ENCODE measurements around the gene SLC37A1.
"Not testable (repeated sequence)": the region's sequence is repeated elsewhere in the genome, so short reads cannot be mapped to it uniquely, and the experiment has no call there.

The SLC37A1 gene

GRCh38 chr21:42613756-42614155, 100.1 kb downstream of the SLC37A1 start:
- Histone ChIP-seq H3K4me3 (ENCODE audit: low read length) (no peak overlapping the region), H3K4me1 (ENCODE audit: control insufficient read depth, insufficient read depth, low read length) (no peaks in the 10 kb centered on the region), H3K36me3 (ENCODE audit: insufficient read depth, low read length) (no peaks in the 10 kb centered on the region), H3K9ac (ENCODE audit: low read depth, low read length) (no peak overlapping the region), H3K27me3 (ENCODE audit: control insufficient read depth, insufficient read depth, low read length) (peaks cover 35% of the 10 kb centered on the region), H3K4me2 (ENCODE audit: low read length) (no peak overlapping the region), H3K9me3 (replicated peaks; ENCODE audit: low read length) (no peaks in the 10 kb centered on the region)

GRCh38 chr21:42614396-42614795, 100.7 kb downstream of the SLC37A1 start:
- Histone ChIP-seq H3K4me3 (ENCODE audit: low read length) (no peak overlapping the region), H3K4me2 (ENCODE audit: low read length) (no peak overlapping the region), H3K4me1 (ENCODE audit: control insufficient read depth, insufficient read depth, low read length) (no peaks in the 10 kb centered on the region), H3K36me3 (ENCODE audit: insufficient read depth, low read length) (no peaks in the 10 kb centered on the region), H3K9me3 (replicated peaks; ENCODE audit: low read length) (no peaks in the 10 kb centered on the region), H3K9ac (ENCODE audit: low read depth, low read length) (no peak overlapping the region), H3K27me3 (ENCODE audit: control insufficient read depth, insufficient read depth, low read length) (peaks cover 42% of the 10 kb centered on the region)

GRCh38 chr21:42614811-42615351, 101.2 kb downstream of the SLC37A1 start:
- no peak overlapping the region for H3K9ac ChIP-seq (ENCODE audit: low read depth, low read length)
- no peaks in the 10 kb centered on the region for H3K9me3 ChIP-seq (replicated peaks; ENCODE audit: low read length)
- H3K4me1 ChIP-seq (ENCODE audit: control insufficient read depth, insufficient read depth, low read length) = no peaks in the 10 kb centered on the region
- H3K4me2 ChIP-seq (ENCODE audit: low read length) = no peak overlapping the region
- H3K4me3 ChIP-seq (ENCODE audit: low read length) = no peak overlapping the region
- no peaks in the 10 kb centered on the region for H3K36me3 ChIP-seq (ENCODE audit: insufficient read depth, low read length)
- peaks cover 46% of the 10 kb centered on the region for H3K27me3 ChIP-seq (ENCODE audit: control insufficient read depth, insufficient read depth, low read length)

DNA sequence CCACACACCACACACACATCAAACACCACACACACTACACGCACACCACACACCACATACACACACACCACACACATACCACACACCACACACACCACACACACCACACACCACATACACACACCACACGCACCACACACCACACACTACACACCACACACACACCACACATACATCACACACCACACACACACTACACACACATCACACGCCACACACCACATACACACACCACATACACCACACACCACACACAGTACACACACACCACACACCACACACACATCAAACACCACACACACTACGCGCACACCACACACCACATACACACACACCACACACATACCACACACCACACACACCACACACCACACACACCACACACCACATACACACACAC, 101.7 kb downstream of the SLC37A1 start:
- not testable (repeated sequence) for H3K9ac ChIP-seq (ENCODE audit: low read depth, low read length); H3K4me3 ChIP-seq (ENCODE audit: low read length); H3K9me3 ChIP-seq (replicated peaks; ENCODE audit: low read length); H3K4me2 ChIP-seq (ENCODE audit: low read length); H3K4me1 ChIP-seq (ENCODE audit: control insufficient read depth, insufficient read depth, low read length); H3K36me3 ChIP-seq (ENCODE audit: insufficient read depth, low read length)
- H3K27me3 ChIP-seq (ENCODE audit: control insufficient read depth, insufficient read depth, low read length) = peaks cover 50% of the 10 kb centered on the region

- Histone ChIP-seq H3K27me3 (ENCODE audit: control insufficient read depth, insufficient read depth, low read length) (peaks cover 51% of the 10 kb centered on the region), H3K4me2 (ENCODE audit: low read length) (no peak overlapping the region), H3K4me1 (ENCODE audit: control insufficient read depth, insufficient read depth, low read length) (no peaks in the 10 kb centered on the region), H3K36me3 (ENCODE audit: insufficient read depth, low read length) (no peaks in the 10 kb centered on the region), H3K9me3 (replicated peaks; ENCODE audit: low read length) (no peaks in the 10 kb centered on the region), H3K4me3 (ENCODE audit: low read length) (no peak overlapping the region), H3K9ac (ENCODE audit: low read depth, low read length) (no peak overlapping the region)
Measured at GRCh38 chr21:42615924-42616323, 102.3 kb downstream of the SLC37A1 start.

DNA sequence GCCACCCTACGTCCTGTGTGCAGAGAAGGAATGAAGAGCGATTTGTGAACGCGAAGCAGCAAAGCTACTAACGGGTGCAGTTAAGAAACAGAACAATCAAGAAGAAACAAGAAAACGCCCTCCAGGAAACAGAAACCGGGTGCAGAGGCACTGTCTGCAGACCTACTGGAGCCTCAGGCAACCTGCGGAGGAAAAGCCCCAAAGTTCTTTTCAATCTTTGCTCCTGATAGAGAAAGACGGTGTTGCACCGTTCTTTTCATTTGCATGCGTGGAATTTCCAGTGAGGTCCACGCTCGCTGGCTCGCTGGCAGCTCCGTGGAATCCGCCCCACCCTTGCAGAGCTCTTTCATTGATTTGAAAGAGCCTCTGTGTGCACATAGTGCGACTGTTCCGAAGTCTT, 102.8 kb downstream of the SLC37A1 start:
- no peak overlapping the region for H3K9ac ChIP-seq (ENCODE audit: low read depth, low read length)
- no peaks in the 10 kb centered on the region for H3K4me1 ChIP-seq (ENCODE audit: control insufficient read depth, insufficient read depth, low read length)
- H3K9me3 ChIP-seq (replicated peaks; ENCODE audit: low read length) = no peaks in the 10 kb centered on the region
- H3K4me3 ChIP-seq (ENCODE audit: low read length) = no peak overlapping the region
- H3K4me2 ChIP-seq (ENCODE audit: low read length) = no peak overlapping the region
- H3K36me3 ChIP-seq (ENCODE audit: insufficient read depth, low read length) = no peaks in the 10 kb centered on the region
- peaks cover 55% of the 10 kb centered on the region for H3K27me3 ChIP-seq (ENCODE audit: control insufficient read depth, insufficient read depth, low read length)

DNA sequence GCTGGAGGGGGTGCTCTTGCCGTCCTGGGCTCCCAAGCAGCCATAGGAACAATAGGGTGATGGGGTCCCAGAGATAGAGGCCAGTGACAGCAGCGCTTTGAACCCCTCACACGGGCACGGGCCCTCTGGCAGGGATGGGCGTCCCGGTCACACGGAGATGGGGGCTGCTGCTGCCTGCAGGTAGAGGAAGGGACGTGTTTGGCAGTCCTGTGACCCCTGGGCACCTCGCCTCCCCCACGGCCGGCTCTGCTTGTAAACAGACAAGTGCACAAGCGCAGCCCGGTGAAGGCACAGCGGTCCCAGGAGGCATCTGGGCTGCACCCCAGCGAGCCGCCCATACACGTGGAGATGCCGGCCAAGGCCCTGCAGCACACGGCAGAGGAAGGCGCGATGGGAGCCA, 103.3 kb downstream of the SLC37A1 start:
- Histone ChIP-seq H3K9ac (ENCODE audit: low read depth, low read length) (no peak overlapping the region), H3K4me2 (ENCODE audit: low read length) (no peak overlapping the region), H3K4me1 (ENCODE audit: control insufficient read depth, insufficient read depth, low read length) (no peaks in the 10 kb centered on the region), H3K36me3 (ENCODE audit: insufficient read depth, low read length) (no peaks in the 10 kb centered on the region), H3K4me3 (ENCODE audit: low read length) (no peak overlapping the region), H3K27me3 (ENCODE audit: control insufficient read depth, insufficient read depth, low read length) (peaks cover 60% of the 10 kb centered on the region), H3K9me3 (replicated peaks; ENCODE audit: low read length) (no peaks in the 10 kb centered on the region)

DNA sequence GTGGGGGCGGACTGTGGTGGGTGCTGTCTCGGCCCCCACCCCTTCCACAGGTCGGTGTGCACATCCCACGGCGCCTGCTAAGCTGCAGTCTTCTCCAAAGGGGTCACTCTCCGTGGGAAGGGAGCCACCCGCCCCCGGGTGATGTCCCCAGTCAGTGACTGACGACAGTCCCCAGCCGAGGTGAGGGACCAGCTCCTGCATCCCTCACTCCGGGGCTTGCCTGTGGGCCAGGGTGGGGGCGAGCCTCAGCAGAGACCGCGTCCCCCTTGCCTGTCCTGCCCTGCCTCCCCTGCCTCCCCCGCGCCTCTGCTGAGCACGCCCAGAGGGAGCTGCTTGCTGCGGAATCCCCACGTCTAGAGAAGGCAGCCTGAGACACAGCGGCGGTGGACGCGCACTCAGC, 103.8 kb downstream of the SLC37A1 start:
- Histone ChIP-seq H3K9me3 (replicated peaks; ENCODE audit: low read length) (no peaks in the 10 kb centered on the region), H3K4me2 (ENCODE audit: low read length) (no peak overlapping the region), H3K9ac (ENCODE audit: low read depth, low read length) (no peak overlapping the region), H3K27me3 (ENCODE audit: control insufficient read depth, insufficient read depth, low read length) (peaks cover 66% of the 10 kb centered on the region), H3K4me1 (ENCODE audit: control insufficient read depth, insufficient read depth, low read length) (no peaks in the 10 kb centered on the region), H3K4me3 (ENCODE audit: low read length) (no peak overlapping the region), H3K36me3 (ENCODE audit: insufficient read depth, low read length) (no peaks in the 10 kb centered on the region)

DNA sequence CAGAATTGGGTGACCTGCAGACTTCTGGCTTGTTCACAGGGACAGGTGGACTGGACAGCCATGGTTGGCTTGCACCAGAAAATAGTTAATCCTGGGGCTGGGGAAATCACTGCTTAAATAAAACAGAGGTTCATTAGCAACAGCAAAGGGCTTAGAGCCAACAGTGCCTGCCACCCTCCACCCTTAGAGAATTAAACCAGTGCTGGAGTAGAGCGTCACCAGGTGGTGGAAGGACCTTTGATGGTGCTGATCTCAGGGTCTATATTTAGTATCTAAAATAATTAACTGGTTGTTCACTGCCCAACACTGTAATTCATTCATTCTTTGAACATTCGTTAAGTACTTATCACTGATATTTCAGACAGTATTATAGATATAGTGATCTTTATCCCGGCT, 105.1 kb downstream of the SLC37A1 start:
- peaks cover 67% of the 10 kb centered on the region for H3K27me3 ChIP-seq (ENCODE audit: control insufficient read depth, insufficient read depth, low read length)
- no peak overlapping the region for H3K4me3 ChIP-seq (ENCODE audit: low read length)
- no peak overlapping the region for H3K4me2 ChIP-seq (ENCODE audit: low read length)
- no peaks in the 10 kb centered on the region for H3K36me3 ChIP-seq (ENCODE audit: insufficient read depth, low read length)
- no peaks in the 10 kb centered on the region for H3K4me1 ChIP-seq (ENCODE audit: control insufficient read depth, insufficient read depth, low read length)
- no peaks in the 10 kb centered on the region for H3K9me3 ChIP-seq (replicated peaks; ENCODE audit: low read length)
- H3K9ac ChIP-seq (ENCODE audit: low read depth, low read length) = no peak overlapping the region

GRCh38 chr21:42619166-42619565, 105.5 kb downstream of the SLC37A1 start:
- Histone ChIP-seq H3K9ac (ENCODE audit: low read depth, low read length) (no peak overlapping the region), H3K4me1 (ENCODE audit: control insufficient read depth, insufficient read depth, low read length) (no peaks in the 10 kb centered on the region), H3K27me3 (ENCODE audit: control insufficient read depth, insufficient read depth, low read length) (peaks cover 69% of the 10 kb centered on the region), H3K36me3 (ENCODE audit: insufficient read depth, low read length) (no peaks in the 10 kb centered on the region), H3K4me2 (ENCODE audit: low read length) (no peak overlapping the region), H3K9me3 (replicated peaks; ENCODE audit: low read length) (no peaks in the 10 kb centered on the region), H3K4me3 (ENCODE audit: low read length) (no peak overlapping the region)

GRCh38 chr21:42619841-42620240, 106.2 kb downstream of the SLC37A1 start:
- Histone ChIP-seq H3K4me1 (ENCODE audit: control insufficient read depth, insufficient read depth, low read length) (no peaks in the 10 kb centered on the region), H3K4me2 (ENCODE audit: low read length) (no peak overlapping the region), H3K27me3 (ENCODE audit: control insufficient read depth, insufficient read depth, low read length) (peaks cover 75% of the 10 kb centered on the region), H3K9ac (ENCODE audit: low read depth, low read length) (no peak overlapping the region), H3K4me3 (ENCODE audit: low read length) (no peak overlapping the region), H3K9me3 (replicated peaks; ENCODE audit: low read length) (no peaks in the 10 kb centered on the region), H3K36me3 (ENCODE audit: insufficient read depth, low read length) (no peaks in the 10 kb centered on the region)

GRCh38 chr21:42621166-42621818, 107.6 kb downstream of the SLC37A1 start:
- Histone ChIP-seq H3K4me3 (ENCODE audit: low read length) (no peak overlapping the region), H3K9me3 (replicated peaks; ENCODE audit: low read length) (no peaks in the 10 kb centered on the region), H3K9ac (ENCODE audit: low read depth, low read length) (no peak overlapping the region), H3K36me3 (ENCODE audit: insufficient read depth, low read length) (no peaks in the 10 kb centered on the region), H3K4me2 (ENCODE audit: low read length) (no peak overlapping the region), H3K4me1 (ENCODE audit: control insufficient read depth, insufficient read depth, low read length) (no peaks in the 10 kb centered on the region), H3K27me3 (ENCODE audit: control insufficient read depth, insufficient read depth, low read length) (peaks cover 85% of the 10 kb centered on the region)

Data from skeletal muscle satellite cell (primary cell).